ENCODE results near the gene C1orf167.

C1orf167 gene

GRCh38 chr1:11767922-11768704, 6.1 kb downstream of the C1orf167 start:
- no peaks in the 10 kb centered on the region for H3K36me3 ChIP-seq (ENCODE audit: insufficient read depth, low read length)
- H3K4me2 ChIP-seq (ENCODE audit: low read length) = no peak overlapping the region
- H3K9me3 ChIP-seq (replicated peaks; ENCODE audit: low read length) = no peaks in the 10 kb centered on the region
- H3K4me3 ChIP-seq (ENCODE audit: low read length) = no peak overlapping the region
- H3K4me1 ChIP-seq (ENCODE audit: control insufficient read depth, insufficient read depth, low read length) = no peaks in the 10 kb centered on the region
- H3K9ac ChIP-seq (ENCODE audit: low read depth, low read length) = no peak overlapping the region
- peaks cover 23% of the 10 kb centered on the region for H3K27me3 ChIP-seq (ENCODE audit: control insufficient read depth, insufficient read depth, low read length)

DNA sequence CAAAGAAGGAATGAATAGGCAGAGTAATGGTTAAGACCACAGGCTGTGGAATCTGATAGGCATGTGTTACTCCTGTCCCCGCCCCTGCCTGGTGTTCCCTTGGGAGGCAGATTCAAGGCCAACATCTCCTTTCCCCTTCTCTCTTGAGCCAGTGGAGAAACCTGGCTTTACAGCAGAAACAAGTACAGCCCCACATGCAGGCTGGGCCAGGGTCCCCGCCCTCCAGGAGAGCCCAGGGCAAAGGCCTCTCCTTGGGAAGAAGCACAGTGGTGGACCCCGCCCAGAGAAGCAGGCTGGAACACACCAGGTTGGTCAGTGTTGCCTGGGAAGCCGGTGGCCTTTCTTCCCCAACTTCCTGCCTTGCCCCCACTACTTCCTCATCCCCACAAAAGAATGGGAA, 6.8 kb downstream of the C1orf167 start:
- no peak overlapping the region for H3K4me2 ChIP-seq (ENCODE audit: low read length)
- H3K36me3 ChIP-seq (ENCODE audit: insufficient read depth, low read length) = no peaks in the 10 kb centered on the region
- H3K9me3 ChIP-seq (replicated peaks; ENCODE audit: low read length) = no peaks in the 10 kb centered on the region
- peaks cover 23% of the 10 kb centered on the region for H3K27me3 ChIP-seq (ENCODE audit: control insufficient read depth, insufficient read depth, low read length)
- no peak overlapping the region for H3K4me3 ChIP-seq (ENCODE audit: low read length)
- H3K9ac ChIP-seq (ENCODE audit: low read depth, low read length) = no peak overlapping the region
- H3K4me1 ChIP-seq (ENCODE audit: control insufficient read depth, insufficient read depth, low read length) = no peaks in the 10 kb centered on the region

DNA sequence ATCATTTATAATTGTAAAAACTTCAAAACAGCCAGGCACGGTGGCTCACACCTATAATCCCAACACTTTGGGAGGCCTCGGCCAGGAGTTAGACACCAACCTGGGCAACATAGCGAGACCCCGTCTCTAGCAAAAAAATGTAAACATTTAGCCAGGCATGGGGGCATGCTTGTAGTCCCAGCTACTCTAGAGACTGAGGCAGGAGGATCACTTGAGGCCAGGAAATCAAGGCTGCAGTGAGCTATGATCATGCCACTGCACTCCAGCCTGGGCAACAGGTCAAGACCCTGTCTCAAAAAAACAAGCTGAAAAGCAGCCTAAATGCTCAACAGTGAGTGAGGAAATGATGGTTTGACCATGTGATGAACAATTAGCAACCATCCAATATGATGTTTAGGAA, 7.3 kb downstream of the C1orf167 start:
- Histone ChIP-seq H3K4me3 (ENCODE audit: low read length) (no peak overlapping the region), H3K4me1 (ENCODE audit: control insufficient read depth, insufficient read depth, low read length) (no peaks in the 10 kb centered on the region), H3K9me3 (replicated peaks; ENCODE audit: low read length) (no peaks in the 10 kb centered on the region), H3K36me3 (ENCODE audit: insufficient read depth, low read length) (no peaks in the 10 kb centered on the region), H3K27me3 (ENCODE audit: control insufficient read depth, insufficient read depth, low read length) (peaks cover 19% of the 10 kb centered on the region), H3K4me2 (ENCODE audit: low read length) (no peak overlapping the region), H3K9ac (ENCODE audit: low read depth, low read length) (no peak overlapping the region)

- Histone ChIP-seq H3K4me1 (ENCODE audit: control insufficient read depth, insufficient read depth, low read length) (no peaks in the 10 kb centered on the region), H3K9ac (ENCODE audit: low read depth, low read length) (no peak overlapping the region), H3K9me3 (replicated peaks; ENCODE audit: low read length) (no peaks in the 10 kb centered on the region), H3K4me3 (ENCODE audit: low read length) (no peak overlapping the region), H3K4me2 (ENCODE audit: low read length) (no peak overlapping the region), H3K36me3 (ENCODE audit: insufficient read depth, low read length) (no peaks in the 10 kb centered on the region), H3K27me3 (ENCODE audit: control insufficient read depth, insufficient read depth, low read length) (peaks cover 19% of the 10 kb centered on the region)
Observed at GRCh38 chr1:11770011-11770410, 8.0 kb downstream of the C1orf167 start.

DNA sequence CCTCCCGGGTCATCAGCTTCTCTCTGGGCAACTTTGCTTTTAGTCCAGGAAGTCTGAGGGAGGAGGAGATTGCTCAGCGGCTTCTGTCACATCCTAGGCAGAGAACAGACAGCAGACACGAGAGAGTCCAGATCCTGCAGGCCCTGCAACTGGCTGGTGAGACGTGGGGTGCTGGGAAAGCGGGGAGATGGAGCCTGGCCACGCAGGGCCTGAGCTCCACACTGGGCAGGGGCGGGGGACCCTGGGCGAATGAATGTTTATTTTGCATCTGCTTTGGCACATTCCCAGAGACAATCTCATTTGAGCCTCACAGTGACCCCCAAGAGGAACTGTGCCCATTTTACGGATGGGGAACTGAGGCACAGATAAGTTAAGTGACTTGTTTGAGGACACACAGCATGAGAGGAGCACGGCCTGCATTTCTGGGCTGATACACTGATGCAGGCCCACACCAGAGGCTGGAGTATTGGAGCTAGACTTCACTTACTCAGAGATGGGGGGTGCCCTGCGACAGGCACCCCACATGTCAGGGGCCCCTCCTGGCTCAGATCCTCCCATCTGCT, 9.6 kb downstream of the C1orf167 start:
- no peaks in the 10 kb centered on the region for H3K4me1 ChIP-seq (ENCODE audit: control insufficient read depth, insufficient read depth, low read length)
- no peaks in the 10 kb centered on the region for H3K9me3 ChIP-seq (replicated peaks; ENCODE audit: low read length)
- H3K4me2 ChIP-seq (ENCODE audit: low read length) = no peak overlapping the region
- H3K4me3 ChIP-seq (ENCODE audit: low read length) = no peak overlapping the region
- H3K36me3 ChIP-seq (ENCODE audit: insufficient read depth, low read length) = no peaks in the 10 kb centered on the region
- peaks cover 18% of the 10 kb centered on the region for H3K27me3 ChIP-seq (ENCODE audit: control insufficient read depth, insufficient read depth, low read length)
- no peak overlapping the region for H3K9ac ChIP-seq (ENCODE audit: low read depth, low read length)

GRCh38 chr1:11772458-11772857, 10.5 kb downstream of the C1orf167 start:
- no peaks in the 10 kb centered on the region for H3K4me1 ChIP-seq (ENCODE audit: control insufficient read depth, insufficient read depth, low read length)
- peaks cover 15% of the 10 kb centered on the region for H3K27me3 ChIP-seq (ENCODE audit: control insufficient read depth, insufficient read depth, low read length)
- H3K4me3 ChIP-seq (ENCODE audit: low read length) = no peak overlapping the region
- H3K9me3 ChIP-seq (replicated peaks; ENCODE audit: low read length) = no peaks in the 10 kb centered on the region
- no peak overlapping the region for H3K9ac ChIP-seq (ENCODE audit: low read depth, low read length)
- no peak overlapping the region for H3K4me2 ChIP-seq (ENCODE audit: low read length)
- H3K36me3 ChIP-seq (ENCODE audit: insufficient read depth, low read length) = no peaks in the 10 kb centered on the region

GRCh38 chr1:11774753-11775152, 12.8 kb downstream of the C1orf167 start:
- H3K27me3 ChIP-seq (ENCODE audit: control insufficient read depth, insufficient read depth, low read length) = no peaks in the 10 kb centered on the region
- no peak overlapping the region for H3K4me3 ChIP-seq (ENCODE audit: low read length)
- H3K9ac ChIP-seq (ENCODE audit: low read depth, low read length) = no peak overlapping the region
- no peaks in the 10 kb centered on the region for H3K4me1 ChIP-seq (ENCODE audit: control insufficient read depth, insufficient read depth, low read length)
- H3K4me2 ChIP-seq (ENCODE audit: low read length) = no peak overlapping the region
- no peaks in the 10 kb centered on the region for H3K36me3 ChIP-seq (ENCODE audit: insufficient read depth, low read length)
- H3K9me3 ChIP-seq (replicated peaks; ENCODE audit: low read length) = no peaks in the 10 kb centered on the region

DNA sequence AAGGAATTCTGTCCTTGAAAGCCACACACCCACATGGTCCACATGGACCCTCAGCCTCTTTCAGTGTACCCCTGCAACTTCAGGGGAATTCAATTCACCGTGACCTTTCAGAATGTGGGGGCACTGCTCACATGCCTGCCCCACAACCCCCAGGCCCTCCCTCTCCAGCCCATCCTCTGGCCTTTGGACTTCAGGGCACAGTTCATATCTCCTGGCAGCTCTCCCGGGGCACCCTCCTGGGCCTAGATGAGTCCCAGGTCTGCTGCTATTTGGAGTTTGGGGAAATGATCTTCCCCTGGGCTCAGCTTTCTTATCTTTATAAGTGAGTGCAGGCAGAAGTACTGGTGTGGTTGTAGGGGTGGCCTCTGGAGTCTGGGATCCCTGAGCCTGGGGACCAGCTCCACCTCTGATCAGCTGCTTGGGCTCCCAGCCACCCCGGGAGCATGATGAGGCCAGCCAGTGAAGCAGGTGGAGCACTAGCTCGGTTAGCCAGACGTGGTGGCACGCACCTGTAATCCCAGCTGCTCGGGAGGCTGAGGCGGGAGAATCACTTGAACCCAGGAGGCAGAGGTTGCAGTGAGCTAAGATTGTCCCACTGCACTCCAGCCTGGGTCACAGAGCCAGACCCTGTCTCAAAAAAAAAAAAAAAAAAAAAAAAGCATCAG, 15.8 kb downstream of the C1orf167 start:
- Histone ChIP-seq H3K4me3 (ENCODE audit: low read length) (no peak overlapping the region), H3K9ac (ENCODE audit: low read depth, low read length) (no peak overlapping the region), H3K4me1 (ENCODE audit: control insufficient read depth, insufficient read depth, low read length) (peaks cover 3% of the 10 kb centered on the region), H3K4me2 (ENCODE audit: low read length) (no peak overlapping the region), H3K9me3 (replicated peaks; ENCODE audit: low read length) (no peaks in the 10 kb centered on the region), H3K36me3 (ENCODE audit: insufficient read depth, low read length) (no peaks in the 10 kb centered on the region), H3K27me3 (ENCODE audit: control insufficient read depth, insufficient read depth, low read length) (no peaks in the 10 kb centered on the region)

DNA sequence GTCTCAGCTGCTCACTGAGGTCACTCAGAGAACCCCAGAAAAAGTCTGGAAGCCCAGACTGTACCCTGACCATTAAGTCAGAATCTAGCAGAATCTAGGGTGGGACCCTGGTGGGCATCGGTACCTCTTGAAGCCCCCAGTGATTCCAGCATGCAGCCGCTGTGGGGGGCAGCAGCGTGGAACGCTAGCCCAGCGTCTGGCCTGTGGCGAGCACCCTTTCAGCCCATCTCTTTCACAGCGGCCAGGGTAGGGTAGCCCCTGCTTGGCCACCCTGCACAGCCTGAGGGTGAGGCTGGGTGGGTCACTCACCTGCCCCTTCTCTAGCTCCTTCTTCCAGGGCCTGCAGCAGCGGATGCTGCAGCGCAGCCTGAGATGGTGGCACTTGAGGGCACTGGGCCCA, 16.3 kb downstream of the C1orf167 start:
- Histone ChIP-seq H3K9ac (ENCODE audit: low read depth, low read length) (no peak overlapping the region), H3K4me3 (ENCODE audit: low read length) (no peak overlapping the region), H3K27me3 (ENCODE audit: control insufficient read depth, insufficient read depth, low read length) (no peaks in the 10 kb centered on the region), H3K36me3 (ENCODE audit: insufficient read depth, low read length) (no peaks in the 10 kb centered on the region), H3K4me2 (ENCODE audit: low read length) (no peak overlapping the region), H3K4me1 (ENCODE audit: control insufficient read depth, insufficient read depth, low read length) (peaks cover 3% of the 10 kb centered on the region), H3K9me3 (replicated peaks; ENCODE audit: low read length) (no peaks in the 10 kb centered on the region)

DNA sequence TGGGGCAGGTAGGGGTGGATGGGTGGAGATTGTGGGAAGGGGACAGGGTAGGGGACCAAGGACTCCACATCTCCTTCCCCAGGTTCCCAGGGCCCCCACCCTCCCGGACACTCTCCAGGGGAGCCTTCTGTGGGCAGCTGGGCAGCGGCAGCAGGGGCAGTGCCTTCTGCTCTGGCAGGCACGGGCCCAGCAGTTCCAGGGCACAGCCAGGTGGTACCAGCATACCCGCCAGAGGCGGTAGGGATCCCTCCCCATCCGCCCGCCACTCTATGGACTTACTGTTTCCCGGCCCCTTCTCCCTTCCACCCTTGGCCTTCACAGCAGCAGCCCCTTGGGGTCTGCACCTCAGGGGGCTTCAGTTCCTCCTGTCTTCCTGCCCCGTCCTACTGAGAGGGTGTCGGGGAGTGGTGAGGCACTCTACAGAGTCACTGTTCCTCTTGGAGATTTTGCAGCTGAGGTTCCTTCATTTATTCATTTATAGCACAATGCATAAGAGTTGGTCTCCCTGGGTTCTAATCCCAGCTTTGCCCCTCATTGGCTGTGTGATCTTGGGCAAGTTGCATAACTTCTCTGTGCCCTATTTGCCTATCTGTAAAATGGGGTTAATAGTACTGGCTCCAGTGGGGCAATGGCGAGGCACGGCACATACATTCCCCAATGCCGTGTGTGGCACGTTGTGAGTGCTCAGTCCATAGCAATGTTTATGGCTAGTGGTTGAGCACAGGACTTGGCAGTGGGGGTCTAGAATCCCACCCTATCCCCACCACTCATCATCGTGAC, 17.0 kb downstream of the C1orf167 start:
- H3K27me3 ChIP-seq (ENCODE audit: control insufficient read depth, insufficient read depth, low read length) = no peaks in the 10 kb centered on the region
- H3K36me3 ChIP-seq (ENCODE audit: insufficient read depth, low read length) = no peaks in the 10 kb centered on the region
- no peak overlapping the region for H3K9ac ChIP-seq (ENCODE audit: low read depth, low read length)
- no peak overlapping the region for H3K4me3 ChIP-seq (ENCODE audit: low read length)
- H3K4me2 ChIP-seq (ENCODE audit: low read length) = no peak overlapping the region
- no peaks in the 10 kb centered on the region for H3K9me3 ChIP-seq (replicated peaks; ENCODE audit: low read length)
- peaks cover 3% of the 10 kb centered on the region for H3K4me1 ChIP-seq (ENCODE audit: control insufficient read depth, insufficient read depth, low read length)

- no peak overlapping the region for H3K9ac ChIP-seq (ENCODE audit: low read depth, low read length)
- H3K9me3 ChIP-seq (replicated peaks; ENCODE audit: low read length) = no peaks in the 10 kb centered on the region
- H3K4me2 ChIP-seq (ENCODE audit: low read length) = no peak overlapping the region
- H3K4me1 ChIP-seq (ENCODE audit: control insufficient read depth, insufficient read depth, low read length) = peaks cover 7% of the 10 kb centered on the region
- no peak overlapping the region for H3K4me3 ChIP-seq (ENCODE audit: low read length)
- H3K27me3 ChIP-seq (ENCODE audit: control insufficient read depth, insufficient read depth, low read length) = no peaks in the 10 kb centered on the region
- H3K36me3 ChIP-seq (ENCODE audit: insufficient read depth, low read length) = no peaks in the 10 kb centered on the region
Observed at GRCh38 chr1:11779715-11780379, 17.9 kb downstream of the C1orf167 start.
